ENCODE results near the gene NBAS. TPM values are rescaled to one million over a fixed set of nuclear protein-coding genes. Genes with fewer than 3 reads are reported as not detected.

NBAS gene
- total RNA-seq (10 to 100 TPM; 30.6 to 34.1 TPM), polyA plus RNA-seq (22.0 TPM)

GRCh38 chr2:15560988-15561573, at the start of gene NBAS:
Gene NBAS, minus strand, starts transcription at chr2:15561334. Its CDS starts 30 bp downstream, at chr2:15561304.
- CTCF ChIA-PET = interaction anchor here (0.7 to 1.8 kb wide), 5 partner anchors 12 to 95 kb away, joined by 3 to 9 read pairs (median 4); partner anchors contain the start of gene DDX1
- POLR2A ChIA-PET = interaction anchor here (0.6 to 1.3 kb wide), 2 partner anchors 31 to 33 kb away, joined by 3 read pairs; partner anchors contain the start of gene DDX1
- peak; percentile 53 to 84 (median 69) for DNase-seq
- Histone ChIP-seq H3K27me3 (ENCODE audit: insufficient read depth, low read length, poor library complexity, severe bottlenecking) (no peaks in the 10 kb centered on the region), H3K4me3 (ENCODE audit: low read length) (peak within 1 kb of the TSS; percentile 71), H3K4me1 (ENCODE audit: insufficient read depth, low read length) (peaks cover 12% of the 10 kb centered on the region), H3K27ac (ENCODE audit: low read depth, low read length) (peak within 1 kb of the TSS; percentile 72), H3K9me3 (ENCODE audit: low read length) (no peaks in the 10 kb centered on the region), H3K36me3 (ENCODE audit: insufficient read depth, low read length) (peaks cover under 1% of the 10 kb centered on the region)
- Mint-ChIP-seq H3K27ac (peak within 1 kb of the TSS; percentile 91 to 100 (median 98)), H3K4me1 (peaks cover 37 to 46% (median 40%) of the 10 kb centered on the region in 3 donors), H3K36me3 (peaks cover 0 to 18% (median 0%) of the 10 kb centered on the region in 3 donors), H3K27me3 (peaks cover 7 to 8% of the 10 kb centered on the region in 2 donors), H3K9me3 (no peaks in the 10 kb centered on the region), H3K4me3 (peak within 1 kb of the TSS; percentile 95 to 100 (median 100))

- no peak for DNase-seq
- ChIA-PET CTCF (no interaction called here), POLR2A (no interaction called here)
- H3K27me3 Mint-ChIP-seq = no peaks in the 10 kb centered on the region
- H3K36me3 Mint-ChIP-seq = peaks cover 8 to 68% (median 28%) of the 10 kb centered on the region in 3 donors
- no peak overlapping the region for H3K4me3 ChIP-seq (ENCODE audit: low read length)
- H3K36me3 ChIP-seq (ENCODE audit: insufficient read depth, low read length) = peaks cover 27% of the 10 kb centered on the region
- no peaks in the 10 kb centered on the region for H3K27me3 ChIP-seq (ENCODE audit: insufficient read depth, low read length, poor library complexity, severe bottlenecking)
- H3K9me3 ChIP-seq (ENCODE audit: low read length) = no peaks in the 10 kb centered on the region
- no peaks in the 10 kb centered on the region for H3K9me3 Mint-ChIP-seq
- H3K27ac Mint-ChIP-seq = no peak overlapping the region
- H3K4me1 Mint-ChIP-seq = peaks cover 4 to 12% (median 7%) of the 10 kb centered on the region in 3 donors
- no peak overlapping the region for H3K27ac ChIP-seq (ENCODE audit: low read depth, low read length)
- H3K4me1 ChIP-seq (ENCODE audit: insufficient read depth, low read length) = no peaks in the 10 kb centered on the region
- no peak overlapping the region for H3K4me3 Mint-ChIP-seq
Measured at GRCh38 chr2:15610430-15610952, 49.4 kb upstream of the NBAS start.

GRCh38 chr2:15609341-15610042, 48.4 kb upstream of the NBAS start:
- Histone ChIP-seq H3K4me3 (ENCODE audit: low read length) (no peak overlapping the region), H3K27ac (ENCODE audit: low read depth, low read length) (no peak overlapping the region), H3K4me1 (ENCODE audit: insufficient read depth, low read length) (no peaks in the 10 kb centered on the region), H3K27me3 (ENCODE audit: insufficient read depth, low read length, poor library complexity, severe bottlenecking) (no peaks in the 10 kb centered on the region), H3K9me3 (ENCODE audit: low read length) (no peaks in the 10 kb centered on the region), H3K36me3 (ENCODE audit: insufficient read depth, low read length) (peaks cover 37% of the 10 kb centered on the region)
- ChIA-PET CTCF (no interaction called here), POLR2A (no interaction called here)
- no peak overlapping the region for H3K4me3 Mint-ChIP-seq
- H3K9me3 Mint-ChIP-seq = no peaks in the 10 kb centered on the region
- H3K27ac Mint-ChIP-seq = peak overlapping the region in 2 of 8 donors; percentile 29
- no peaks in the 10 kb centered on the region for H3K27me3 Mint-ChIP-seq
- peaks cover 18 to 68% (median 33%) of the 10 kb centered on the region in 3 donors for H3K36me3 Mint-ChIP-seq
- peaks cover 4 to 7% (median 6%) of the 10 kb centered on the region in 3 donors for H3K4me1 Mint-ChIP-seq
- no peak for DNase-seq

GRCh38 chr2:15608392-15608761, 47.2 kb upstream of the NBAS start:
- H3K4me1 ChIP-seq (ENCODE audit: insufficient read depth, low read length) = no peaks in the 10 kb centered on the region
- peaks cover 23 to 71% (median 31%) of the 10 kb centered on the region in 3 donors for H3K36me3 Mint-ChIP-seq
- H3K4me1 Mint-ChIP-seq = peaks cover under 1 to 6% (median 3%) of the 10 kb centered on the region in 3 donors
- no peak overlapping the region for H3K27ac ChIP-seq (ENCODE audit: low read depth, low read length)
- no peaks in the 10 kb centered on the region for H3K9me3 Mint-ChIP-seq
- H3K9me3 ChIP-seq (ENCODE audit: low read length) = no peaks in the 10 kb centered on the region
- DNase-seq = no peak
- no peaks in the 10 kb centered on the region for H3K27me3 ChIP-seq (ENCODE audit: insufficient read depth, low read length, poor library complexity, severe bottlenecking)
- no peaks in the 10 kb centered on the region for H3K27me3 Mint-ChIP-seq
- H3K27ac Mint-ChIP-seq = peak overlapping the region in 1 of 8 donors; percentile 41
- H3K4me3 Mint-ChIP-seq = no peak overlapping the region
- CTCF ChIA-PET = no interaction called here
- POLR2A ChIA-PET = no interaction called here
- peaks cover 46% of the 10 kb centered on the region for H3K36me3 ChIP-seq (ENCODE audit: insufficient read depth, low read length)
- H3K4me3 ChIP-seq (ENCODE audit: low read length) = no peak overlapping the region

- Mint-ChIP-seq H3K27ac (peak overlapping the region in 1 of 8 donors; percentile 41), H3K27me3 (no peaks in the 10 kb centered on the region), H3K4me3 (no peak overlapping the region), H3K4me1 (peaks cover 0 to 5% (median 0%) of the 10 kb centered on the region in 3 donors), H3K9me3 (no peaks in the 10 kb centered on the region), H3K36me3 (peaks cover 26 to 72% (median 33%) of the 10 kb centered on the region in 3 donors)
- POLR2A ChIA-PET = no interaction called here
- no peak overlapping the region for H3K4me3 ChIP-seq (ENCODE audit: low read length)
- H3K27ac ChIP-seq (ENCODE audit: low read depth, low read length) = no peak overlapping the region
- no peak for DNase-seq
- H3K27me3 ChIP-seq (ENCODE audit: insufficient read depth, low read length, poor library complexity, severe bottlenecking) = no peaks in the 10 kb centered on the region
- peaks cover 49% of the 10 kb centered on the region for H3K36me3 ChIP-seq (ENCODE audit: insufficient read depth, low read length)
- H3K9me3 ChIP-seq (ENCODE audit: low read length) = no peaks in the 10 kb centered on the region
- CTCF ChIA-PET = no interaction called here
- H3K4me1 ChIP-seq (ENCODE audit: insufficient read depth, low read length) = no peaks in the 10 kb centered on the region
Measured at GRCh38 chr2:15607709-15608391, 46.7 kb upstream of the NBAS start.

GRCh38 chr2:15606481-15607441, 45.6 kb upstream of the NBAS start:
- Histone ChIP-seq H3K27me3 (ENCODE audit: insufficient read depth, low read length, poor library complexity, severe bottlenecking) (no peaks in the 10 kb centered on the region), H3K27ac (ENCODE audit: low read depth, low read length) (no peak overlapping the region), H3K4me3 (ENCODE audit: low read length) (no peak overlapping the region), H3K4me1 (ENCODE audit: insufficient read depth, low read length) (no peaks in the 10 kb centered on the region), H3K36me3 (ENCODE audit: insufficient read depth, low read length) (peaks cover 60% of the 10 kb centered on the region), H3K9me3 (ENCODE audit: low read length) (no peaks in the 10 kb centered on the region)
- Mint-ChIP-seq H3K9me3 (no peaks in the 10 kb centered on the region), H3K27ac (no peak overlapping the region), H3K36me3 (peaks cover 28 to 82% (median 36%) of the 10 kb centered on the region in 3 donors), H3K4me1 (peaks cover 0 to 5% (median 0%) of the 10 kb centered on the region in 3 donors), H3K27me3 (no peaks in the 10 kb centered on the region), H3K4me3 (no peak overlapping the region)
- POLR2A ChIA-PET = no interaction called here
- CTCF ChIA-PET = no interaction called here
- DNase-seq = no peak

- ChIA-PET CTCF (no interaction called here), POLR2A (no interaction called here)
- no peak for DNase-seq
- no peaks in the 10 kb centered on the region for H3K27me3 Mint-ChIP-seq
- H3K36me3 Mint-ChIP-seq = peaks cover 28 to 92% (median 41%) of the 10 kb centered on the region in 3 donors
- H3K27me3 ChIP-seq (ENCODE audit: insufficient read depth, low read length, poor library complexity, severe bottlenecking) = no peaks in the 10 kb centered on the region
- H3K9me3 Mint-ChIP-seq = no peaks in the 10 kb centered on the region
- no peak overlapping the region for H3K4me3 Mint-ChIP-seq
- H3K9me3 ChIP-seq (ENCODE audit: low read length) = no peaks in the 10 kb centered on the region
- H3K27ac ChIP-seq (ENCODE audit: low read depth, low read length) = no peak overlapping the region
- peaks cover 0 to 5% (median 0%) of the 10 kb centered on the region in 3 donors for H3K4me1 Mint-ChIP-seq
- no peaks in the 10 kb centered on the region for H3K4me1 ChIP-seq (ENCODE audit: insufficient read depth, low read length)
- no peak overlapping the region for H3K4me3 ChIP-seq (ENCODE audit: low read length)
- H3K27ac Mint-ChIP-seq = peak overlapping the region in 1 of 8 donors; percentile 48
- H3K36me3 ChIP-seq (ENCODE audit: insufficient read depth, low read length) = peaks cover 65% of the 10 kb centered on the region
Measured at GRCh38 chr2:15605721-15606120, 44.6 kb upstream of the NBAS start.
